HepG2 (cell line): ENCODE measurements around the gene ZNF382. TPM values are rescaled to one million over a fixed set of nuclear protein-coding genes. Genes with fewer than 3 reads are reported as not detected.

Source experiments
- GLI4 ChIP-seq: sonication (generic); formaldehyde crosslinking; IDR thresholded peaks from 2 replicates; pipeline ENCODE4 v1.5.1; 2020; ENCODE audit warnings: missing genetic modification reagents, mild to moderate bottlenecking, moderate library complexity, borderline replicate concordance
- KDM1A ChIP-seq: IDR thresholded peaks from 2 replicates; pipeline ENCODE4 v1.6.1; 2016; ENCODE audit warnings: missing compliant biosample characterization
- NFATC3 ChIP-seq: sonication (generic); formaldehyde crosslinking; IDR thresholded peaks from 2 replicates; pipeline ENCODE4 v1.5.1; 2020; ENCODE audit warnings: mild to moderate bottlenecking, missing genetic modification reagents
- PAWR ChIP-seq: sonication (generic); formaldehyde crosslinking; IDR thresholded peaks from 2 replicates; pipeline ENCODE4 v1.4.0; 2020; ENCODE audit warnings: missing genetic modification reagents, mild to moderate bottlenecking, borderline replicate concordance
- PHF20 ChIP-seq: sonication (generic); formaldehyde crosslinking; IDR thresholded peaks from 2 replicates; pipeline ENCODE4 v1.5.0; 2020; ENCODE audit warnings: mild to moderate bottlenecking, missing genetic modification reagents
- RBAK ChIP-seq: sonication (generic); formaldehyde crosslinking; IDR thresholded peaks from 2 replicates; pipeline ENCODE4 v1.5.1; 2020; ENCODE audit warnings: mild to moderate bottlenecking, missing genetic modification reagents
- RNF2 ChIP-seq: fragments of 450-650 bp; conservative IDR thresholded peaks from 2 replicates; pipeline ENCODE4 v1.6.1; 2016; ENCODE audit warnings: low read depth
- ZNF101 ChIP-seq: sonication (generic); formaldehyde crosslinking; IDR thresholded peaks from 2 replicates; pipeline ENCODE4 v1.4.0; 2020; ENCODE audit warnings: mild to moderate bottlenecking, low read depth, missing genetic modification reagents, borderline replicate concordance
- ZNF607 ChIP-seq: sonication (generic); formaldehyde crosslinking; IDR thresholded peaks from 2 replicates; pipeline ENCODE4 v1.5.1; 2020; ENCODE audit warnings: missing genetic modification reagents, mild to moderate bottlenecking, borderline replicate concordance
- ZNF629 ChIP-seq: sonication (generic); formaldehyde crosslinking; conservative IDR thresholded peaks from 2 replicates; pipeline ENCODE4 v1.5.0; 2020; ENCODE audit warnings: missing genetic modification reagents
- polyA plus RNA-seq, 8 experiments: library from polyadenylated mRNA; depleted of rRNA in 3 of 8; stranded (reverse) in 7 of 8; unstranded in 1 of 8; fragments of >200 nt; fragmentation: Illumina TruSeq in 4 of 8; extraction: Trizol in 4 of 8; gene quantifications; 2 replicates each; pipeline versions ENCODE4 v1.2.1 to v1.2.3, GENCODE V29; 2011 to 2016; ENCODE audit warnings: low read depth in 4 of 8, missing spikeins in 1 of 8, mixed read lengths in 1 of 8; ENCODE audit not compliant: insufficient read depth in 1 of 8
- total RNA-seq, 5 experiments: library from RNA; depleted of rRNA; stranded (reverse); fragments of >200 nt; fragmentation: Illumina TruSeq; extraction: Trizol; gene quantifications; 2 replicates each; pipeline ENCODE4 v1.2.3, GENCODE V29; 2016; ENCODE audit warnings: low read depth in 1 of 5
- TF ChIP-seq, protein P1 (sequence below): sonication (generic); formaldehyde crosslinking; IDR thresholded peaks from 2 replicates; pipeline ENCODE4 v1.4.0; 2020; ENCODE audit warnings: missing genetic modification reagents
- TF ChIP-seq, protein P2 (sequence below): sonication (generic); formaldehyde crosslinking; IDR thresholded peaks from 2 replicates; pipeline ENCODE4 v1.4.0; 2020; ENCODE audit warnings: missing genetic modification reagents
- TF ChIP-seq, protein P3 (sequence below): sonication (generic); formaldehyde crosslinking; conservative IDR thresholded peaks from 2 replicates; pipeline ENCODE4 v1.8.0; 2022; ENCODE audit warnings: low read depth, missing genetic modification reagents
- TF ChIP-seq, protein P4 (sequence below): sonication (generic); formaldehyde crosslinking; conservative IDR thresholded peaks from 2 replicates; pipeline ENCODE4 v1.4.0; 2020; ENCODE audit warnings: missing genetic modification reagents
- TF ChIP-seq, protein P5 (sequence below): sonication (generic); formaldehyde crosslinking; IDR thresholded peaks from 2 replicates; pipeline ENCODE4 v1.4.0; 2020; ENCODE audit warnings: missing genetic modification reagents, borderline replicate concordance
- TF ChIP-seq, protein P6 (sequence below): sonication (generic); formaldehyde crosslinking; IDR thresholded peaks from 2 replicates; pipeline ENCODE4 v1.4.0; 2020; ENCODE audit warnings: missing genetic modification reagents, borderline replicate concordance

Gene ZNF382
- total and polyA plus RNA-seq, 2 of the 13 experiments (the other 11 are each of a cell fraction or from before 2014, with no cell fraction given): 2.3 to 6.8 TPM

DNA sequence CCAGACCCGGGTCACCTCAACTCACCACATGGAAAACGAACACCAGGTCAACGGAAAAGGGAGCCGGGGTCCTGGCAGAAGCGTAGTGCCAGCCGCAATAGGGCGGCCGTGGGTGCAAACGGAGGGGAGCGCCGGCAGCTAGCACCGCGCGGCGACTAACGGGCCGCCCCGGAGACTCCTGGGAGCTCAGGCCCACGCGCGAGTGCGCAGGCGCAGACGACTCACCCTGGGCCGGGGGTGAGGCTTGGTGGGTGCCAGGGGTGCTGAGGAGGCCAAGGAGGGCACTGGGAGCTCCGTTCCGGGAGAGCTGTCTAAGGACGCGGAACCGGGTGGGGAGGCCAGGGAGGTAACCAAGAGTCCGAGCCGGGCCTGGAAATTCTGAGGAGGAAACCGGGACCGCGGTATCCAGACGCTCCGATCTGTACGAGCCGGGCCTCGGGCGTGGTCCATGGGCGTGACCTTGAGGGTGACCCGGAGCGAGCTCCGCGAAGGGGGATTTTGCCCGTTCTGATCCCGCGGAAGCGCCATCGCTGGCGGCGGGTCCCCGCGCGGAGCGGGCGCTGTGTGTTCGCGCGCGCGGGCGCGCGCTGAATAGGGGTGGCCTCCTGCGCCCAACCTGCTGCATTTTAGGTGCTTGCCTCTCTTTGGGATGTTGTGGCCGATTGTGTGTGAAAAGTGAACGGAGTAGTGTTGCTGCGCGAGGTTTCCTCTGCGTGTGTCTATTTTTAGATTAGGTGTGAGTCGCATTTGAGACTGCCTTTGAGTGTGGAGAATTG, at the start of gene ZNF382 (continued):
- TF ChIP-seq NFATC3 (CRISPR knock-in tag) (no peak; the same call in 1 of the 2 replicates), ZNF607 (CRISPR knock-in tag) (0 out of 2 replicates have a peak, but pooled peaks have one; percentile 33), RBAK (CRISPR knock-in tag) (no peak), PHF20 (0 out of 2 replicates have a peak, but pooled peaks have one; percentile 19), RNF2 (no peak), KDM1A (CRISPR knock-in tag) (no peak), ZNF629 (CRISPR knock-in tag) (no peak; the same call in 1 of the 2 replicates), PAWR (CRISPR knock-in tag) (no peak), ZNF101 (CRISPR knock-in tag) (no peak), GLI4 (CRISPR knock-in tag) (no peak)
- TF ChIP-seq, protein P1, sequence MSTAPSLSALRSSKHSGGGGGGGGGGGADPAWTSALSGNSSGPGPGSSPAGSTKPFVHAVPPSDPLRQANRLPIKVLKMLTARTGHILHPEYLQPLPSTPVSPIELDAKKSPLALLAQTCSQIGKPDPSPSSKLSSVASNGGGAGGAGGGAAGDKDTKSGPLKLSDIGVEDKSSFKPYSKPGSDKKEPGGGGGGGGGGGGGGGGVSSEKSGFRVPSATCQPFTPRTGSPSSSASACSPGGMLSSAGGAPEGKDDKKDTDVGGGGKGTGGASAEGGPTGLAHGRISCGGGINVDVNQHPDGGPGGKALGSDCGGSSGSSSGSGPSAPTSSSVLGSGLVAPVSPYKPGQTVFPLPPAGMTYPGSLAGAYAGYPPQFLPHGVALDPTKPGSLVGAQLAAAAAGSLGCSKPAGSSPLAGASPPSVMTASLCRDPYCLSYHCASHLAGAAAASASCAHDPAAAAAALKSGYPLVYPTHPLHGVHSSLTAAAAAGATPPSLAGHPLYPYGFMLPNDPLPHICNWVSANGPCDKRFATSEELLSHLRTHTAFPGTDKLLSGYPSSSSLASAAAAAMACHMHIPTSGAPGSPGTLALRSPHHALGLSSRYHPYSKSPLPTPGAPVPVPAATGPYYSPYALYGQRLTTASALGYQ (CRISPR knock-in tag): no peak
- TF ChIP-seq, protein P2, sequence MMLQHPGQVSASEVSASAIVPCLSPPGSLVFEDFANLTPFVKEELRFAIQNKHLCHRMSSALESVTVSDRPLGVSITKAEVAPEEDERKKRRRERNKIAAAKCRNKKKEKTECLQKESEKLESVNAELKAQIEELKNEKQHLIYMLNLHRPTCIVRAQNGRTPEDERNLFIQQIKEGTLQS (CRISPR knock-in tag): no peak
- TF ChIP-seq, protein P3, sequence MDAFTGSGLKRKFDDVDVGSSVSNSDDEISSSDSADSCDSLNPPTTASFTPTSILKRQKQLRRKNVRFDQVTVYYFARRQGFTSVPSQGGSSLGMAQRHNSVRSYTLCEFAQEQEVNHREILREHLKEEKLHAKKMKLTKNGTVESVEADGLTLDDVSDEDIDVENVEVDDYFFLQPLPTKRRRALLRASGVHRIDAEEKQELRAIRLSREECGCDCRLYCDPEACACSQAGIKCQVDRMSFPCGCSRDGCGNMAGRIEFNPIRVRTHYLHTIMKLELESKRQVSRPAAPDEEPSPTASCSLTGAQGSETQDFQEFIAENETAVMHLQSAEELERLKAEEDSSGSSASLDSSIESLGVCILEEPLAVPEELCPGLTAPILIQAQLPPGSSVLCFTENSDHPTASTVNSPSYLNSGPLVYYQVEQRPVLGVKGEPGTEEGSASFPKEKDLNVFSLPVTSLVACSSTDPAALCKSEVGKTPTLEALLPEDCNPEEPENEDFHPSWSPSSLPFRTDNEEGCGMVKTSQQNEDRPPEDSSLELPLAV: no peak
- TF ChIP-seq, protein P4, sequence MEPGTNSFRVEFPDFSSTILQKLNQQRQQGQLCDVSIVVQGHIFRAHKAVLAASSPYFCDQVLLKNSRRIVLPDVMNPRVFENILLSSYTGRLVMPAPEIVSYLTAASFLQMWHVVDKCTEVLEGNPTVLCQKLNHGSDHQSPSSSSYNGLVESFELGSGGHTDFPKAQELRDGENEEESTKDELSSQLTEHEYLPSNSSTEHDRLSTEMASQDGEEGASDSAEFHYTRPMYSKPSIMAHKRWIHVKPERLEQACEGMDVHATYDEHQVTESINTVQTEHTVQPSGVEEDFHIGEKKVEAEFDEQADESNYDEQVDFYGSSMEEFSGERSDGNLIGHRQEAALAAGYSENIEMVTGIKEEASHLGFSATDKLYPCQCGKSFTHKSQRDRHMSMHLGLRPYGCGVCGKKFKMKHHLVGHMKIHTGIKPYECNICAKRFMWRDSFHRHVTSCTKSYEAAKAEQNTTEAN (CRISPR knock-in tag): no peak
- TF ChIP-seq, protein P5, sequence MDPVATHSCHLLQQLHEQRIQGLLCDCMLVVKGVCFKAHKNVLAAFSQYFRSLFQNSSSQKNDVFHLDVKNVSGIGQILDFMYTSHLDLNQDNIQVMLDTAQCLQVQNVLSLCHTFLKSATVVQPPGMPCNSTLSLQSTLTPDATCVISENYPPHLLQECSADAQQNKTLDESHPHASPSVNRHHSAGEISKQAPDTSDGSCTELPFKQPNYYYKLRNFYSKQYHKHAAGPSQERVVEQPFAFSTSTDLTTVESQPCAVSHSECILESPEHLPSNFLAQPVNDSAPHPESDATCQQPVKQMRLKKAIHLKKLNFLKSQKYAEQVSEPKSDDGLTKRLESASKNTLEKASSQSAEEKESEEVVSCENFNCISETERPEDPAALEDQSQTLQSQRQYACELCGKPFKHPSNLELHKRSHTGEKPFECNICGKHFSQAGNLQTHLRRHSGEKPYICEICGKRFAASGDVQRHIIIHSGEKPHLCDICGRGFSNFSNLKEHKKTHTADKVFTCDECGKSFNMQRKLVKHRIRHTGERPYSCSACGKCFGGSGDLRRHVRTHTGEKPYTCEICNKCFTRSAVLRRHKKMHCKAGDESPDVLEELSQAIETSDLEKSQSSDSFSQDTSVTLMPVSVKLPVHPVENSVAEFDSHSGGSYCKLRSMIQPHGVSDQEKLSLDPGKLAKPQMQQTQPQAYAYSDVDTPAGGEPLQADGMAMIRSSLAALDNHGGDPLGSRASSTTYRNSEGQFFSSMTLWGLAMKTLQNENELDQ (CRISPR knock-in tag): no peak
- TF ChIP-seq, protein P6, sequence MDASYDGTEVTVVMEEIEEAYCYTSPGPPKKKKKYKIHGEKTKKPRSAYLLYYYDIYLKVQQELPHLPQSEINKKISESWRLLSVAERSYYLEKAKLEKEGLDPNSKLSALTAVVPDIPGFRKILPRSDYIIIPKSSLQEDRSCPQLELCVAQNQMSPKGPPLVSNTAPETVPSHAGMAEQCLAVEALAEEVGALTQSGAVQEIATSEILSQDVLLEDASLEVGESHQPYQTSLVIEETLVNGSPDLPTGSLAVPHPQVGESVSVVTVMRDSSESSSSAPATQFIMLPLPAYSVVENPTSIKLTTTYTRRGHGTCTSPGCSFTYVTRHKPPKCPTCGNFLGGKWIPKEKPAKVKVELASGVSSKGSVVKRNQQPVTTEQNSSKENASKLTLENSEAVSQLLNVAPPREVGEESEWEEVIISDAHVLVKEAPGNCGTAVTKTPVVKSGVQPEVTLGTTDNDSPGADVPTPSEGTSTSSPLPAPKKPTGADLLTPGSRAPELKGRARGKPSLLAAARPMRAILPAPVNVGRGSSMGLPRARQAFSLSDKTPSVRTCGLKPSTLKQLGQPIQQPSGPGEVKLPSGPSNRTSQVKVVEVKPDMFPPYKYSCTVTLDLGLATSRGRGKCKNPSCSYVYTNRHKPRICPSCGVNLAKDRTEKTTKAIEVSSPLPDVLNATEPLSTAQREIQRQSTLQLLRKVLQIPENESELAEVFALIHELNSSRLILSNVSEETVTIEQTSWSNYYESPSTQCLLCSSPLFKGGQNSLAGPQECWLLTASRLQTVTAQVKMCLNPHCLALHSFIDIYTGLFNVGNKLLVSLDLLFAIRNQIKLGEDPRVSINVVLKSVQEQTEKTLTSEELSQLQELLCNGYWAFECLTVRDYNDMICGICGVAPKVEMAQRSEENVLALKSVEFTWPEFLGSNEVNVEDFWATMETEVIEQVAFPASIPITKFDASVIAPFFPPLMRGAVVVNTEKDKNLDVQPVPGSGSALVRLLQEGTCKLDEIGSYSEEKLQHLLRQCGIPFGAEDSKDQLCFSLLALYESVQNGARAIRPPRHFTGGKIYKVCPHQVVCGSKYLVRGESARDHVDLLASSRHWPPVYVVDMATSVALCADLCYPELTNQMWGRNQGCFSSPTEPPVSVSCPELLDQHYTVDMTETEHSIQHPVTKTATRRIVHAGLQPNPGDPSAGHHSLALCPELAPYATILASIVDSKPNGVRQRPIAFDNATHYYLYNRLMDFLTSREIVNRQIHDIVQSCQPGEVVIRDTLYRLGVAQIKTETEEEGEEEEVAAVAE: no peak
